RWPE1 (cell line): ENCODE measurements around the gene COL4A1.
A peak's percentile ranks its signal among the peaks of the same experiment; 100 is the strongest.

ENCODE experiments used
- CTCF ChIA-PET: fragments of 350-600 bp; sonication (Branson Sonifier 250); formaldehyde crosslinking; extraction: SDS; loops from one replicate; lab custom pipeline; 2021; lab: Yijun Ruan, JAX
- POLR2A ChIA-PET: fragments of 400-600 bp; formaldehyde crosslinking; extraction: SDS; loops from one replicate; lab custom pipeline; 2020; ENCODE audit warnings: antibody characterized with exemption; ENCODE audit not compliant: low non-redundant PET; lab: Yijun Ruan, JAX
- DNase-seq: peaks from one replicate; pipeline ENCODE4 v3.0.0; 2012; ENCODE audit warnings: low spot score
- H3K27ac ChIP-seq: fragments of 450-650 bp; 2 replicates; pipeline ENCODE4 v1.5.1; 2017
- CTCF ChIP-seq: fragments of 450-650 bp; conservative IDR thresholded peaks from 2 replicates; pipeline ENCODE4 v1.5.1; 2017; ENCODE audit warnings: low read depth, mild to moderate bottlenecking

The COL4A1 gene

DNA sequence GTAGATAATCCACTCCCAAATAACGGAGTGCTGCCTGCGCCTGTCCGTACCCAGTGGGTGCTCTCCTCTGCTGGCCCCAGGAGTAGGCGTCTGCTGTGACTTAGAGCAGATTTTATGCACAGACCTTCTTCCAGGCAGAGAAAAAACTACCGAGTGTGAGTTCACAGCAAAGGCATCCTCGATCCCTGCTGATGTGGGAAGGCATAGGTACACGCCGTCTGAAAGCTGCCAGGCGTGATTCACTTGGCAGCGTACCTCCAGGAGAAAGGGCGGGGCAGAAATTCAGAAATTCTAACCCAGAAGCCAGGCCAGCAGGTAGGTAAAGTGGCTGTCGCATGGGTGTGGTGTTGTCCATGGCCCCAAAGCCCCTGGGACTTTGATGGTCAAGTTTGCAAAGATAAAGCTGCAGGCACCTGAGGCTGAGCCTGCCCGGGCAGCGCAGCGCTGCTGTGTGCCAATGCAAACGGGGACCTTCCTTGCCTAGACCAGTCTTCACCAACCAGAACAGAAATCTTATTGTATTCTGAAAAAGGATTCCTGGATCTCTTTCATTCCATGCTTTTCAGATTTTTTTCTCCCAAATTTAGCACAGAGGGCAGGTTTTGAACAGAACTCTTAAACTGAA, 36.4 kb upstream of the COL4A1 start:
- POLR2A ChIA-PET, result no interaction called here
- H3K27ac ChIP-seq, result peak overlapping the region; percentile 87
- DNase-seq, result peak; percentile 82
- TF ChIP-seq CTCF, result no peak
- CTCF ChIA-PET, result interaction anchor here (0.5 to 0.7 kb wide), 3 partner anchors 10 to 120 kb away, joined by 3 to 6 read pairs (median 3); no protein-coding TSS in a partner anchor

DNA sequence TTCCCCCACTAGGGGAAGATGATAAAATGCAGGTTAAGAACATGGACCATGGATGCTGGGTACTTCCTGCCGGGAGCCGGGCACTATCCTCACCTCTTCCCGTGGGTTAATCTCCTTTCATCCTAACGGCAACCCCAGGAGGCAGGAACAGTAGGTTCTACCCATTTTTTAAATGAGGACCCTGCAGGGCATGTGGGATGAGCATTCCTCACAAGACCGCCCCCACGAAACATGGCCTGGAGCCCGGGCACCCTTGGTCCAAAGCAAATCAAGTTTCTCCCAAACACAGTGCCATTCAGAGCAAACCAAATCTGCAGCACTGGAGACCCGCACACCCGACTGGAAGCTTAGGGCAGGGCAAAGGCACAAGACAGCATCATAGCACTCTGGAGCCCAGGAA, 35.5 kb upstream of the COL4A1 start:
- peak overlapping the region; percentile 87 for H3K27ac ChIP-seq
- no peak for DNase-seq
- no peak for TF ChIP-seq CTCF
- CTCF ChIA-PET, result no interaction called here
- POLR2A ChIA-PET, result no interaction called here

DNA sequence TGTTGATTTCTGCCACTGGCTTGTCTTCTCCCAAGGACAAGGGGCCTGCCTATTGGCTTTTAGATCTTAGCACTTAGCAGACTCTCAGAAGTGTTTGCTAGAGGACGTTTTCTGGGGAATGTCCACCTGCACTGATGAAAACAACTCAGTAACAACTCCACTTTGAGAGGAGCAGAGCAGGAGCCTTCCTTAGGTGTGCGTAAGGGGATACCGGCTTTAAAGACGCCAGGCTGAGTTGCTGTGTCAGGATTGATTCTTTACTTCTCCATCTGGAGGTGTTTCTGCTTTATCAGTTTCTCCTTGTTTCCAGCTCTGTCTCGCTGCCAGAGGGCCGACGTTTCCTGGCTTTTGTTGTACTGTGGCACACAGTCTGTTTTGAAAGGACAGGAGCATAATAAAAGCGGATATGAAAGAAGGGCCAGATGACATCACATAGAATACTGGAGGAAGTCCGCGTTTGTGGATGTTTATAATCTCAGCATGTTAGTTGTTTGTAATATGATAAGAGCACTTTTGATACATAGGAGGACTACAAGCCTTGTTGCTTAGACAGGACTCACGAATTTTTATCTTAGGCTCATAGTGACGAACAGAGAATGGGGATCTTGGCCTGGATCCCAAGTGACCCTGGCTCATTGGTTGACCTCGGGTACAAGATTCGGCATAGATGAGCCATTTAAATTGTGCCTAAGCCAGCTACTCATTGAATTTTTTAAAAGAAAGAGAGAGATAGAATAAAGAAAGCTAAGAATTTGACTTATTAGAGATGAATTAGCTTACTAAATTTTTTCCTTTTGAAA, 34.7 kb upstream of the COL4A1 start:
- ChIA-PET POLR2A (no interaction called here), CTCF (no interaction called here)
- peak overlapping the region; percentile 57 for H3K27ac ChIP-seq
- no peak for TF ChIP-seq CTCF
- DNase-seq, result no peak

- peak overlapping the region; percentile 57 for H3K27ac ChIP-seq
- ChIA-PET CTCF (no interaction called here), POLR2A (no interaction called here)
- TF ChIP-seq CTCF, result no peak
- DNase-seq, result no peak
Observed at GRCh38 chr13:110340812-110341444, 34.0 kb upstream of the COL4A1 start.

GRCh38 chr13:110339975-110340550, 33.1 kb upstream of the COL4A1 start:
- H3K27ac ChIP-seq, result no peak overlapping the region
- POLR2A ChIA-PET, result no interaction called here
- CTCF ChIA-PET, result no interaction called here

More at GRCh38 chr13:110339975-110340550, 33.1 kb upstream of the COL4A1 start:
- DNase-seq, result no peak
- TF ChIP-seq CTCF, result no peak
